Activated CD4-positive, alpha-beta T cell treated with anti-CD3 and anti-CD28 coated beads, Interleukin-2, Interleukin-4, amounts not matched to agents 100 ng/mL and 50 ng/mL, durations not matched to agents 16 hours and 8 hours (primary cell): ENCODE measurements around the gene KLKB1.
A peak's percentile ranks its signal among the peaks of the same experiment; 100 is the strongest.
"Not testable (repeated sequence)": the region's sequence is repeated elsewhere in the genome, so short reads cannot be mapped to it uniquely, and the experiment has no call there.

ENCODE experiments used
- DNase-seq: peaks from one replicate; pipeline ENCODE4 v3.0.0-alpha.2; 2020; ENCODE audit warnings: low spot score

Gene KLKB1

DNA sequence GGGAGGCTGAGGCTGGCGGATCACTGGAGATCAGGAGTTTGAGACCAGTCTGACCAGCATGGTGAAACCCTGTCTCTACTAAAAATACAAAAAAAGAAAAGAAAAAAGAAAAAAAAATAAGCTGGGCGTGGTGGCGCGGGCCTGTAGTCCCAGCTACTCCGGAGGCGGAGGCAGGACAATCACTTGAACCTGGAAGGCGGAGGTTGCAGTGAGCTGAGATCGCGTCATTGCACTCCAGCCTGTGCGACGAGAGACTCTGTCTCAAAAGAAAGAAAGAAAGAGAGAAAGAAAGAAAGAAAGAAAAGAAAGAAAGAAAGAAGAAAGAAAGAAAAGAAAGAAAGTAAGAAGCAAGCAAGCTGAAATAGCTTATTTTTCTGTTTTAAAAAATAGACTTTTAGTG, 37.9 kb downstream of the KLKB1 start:
- not testable (repeated sequence) for DNase-seq

DNA sequence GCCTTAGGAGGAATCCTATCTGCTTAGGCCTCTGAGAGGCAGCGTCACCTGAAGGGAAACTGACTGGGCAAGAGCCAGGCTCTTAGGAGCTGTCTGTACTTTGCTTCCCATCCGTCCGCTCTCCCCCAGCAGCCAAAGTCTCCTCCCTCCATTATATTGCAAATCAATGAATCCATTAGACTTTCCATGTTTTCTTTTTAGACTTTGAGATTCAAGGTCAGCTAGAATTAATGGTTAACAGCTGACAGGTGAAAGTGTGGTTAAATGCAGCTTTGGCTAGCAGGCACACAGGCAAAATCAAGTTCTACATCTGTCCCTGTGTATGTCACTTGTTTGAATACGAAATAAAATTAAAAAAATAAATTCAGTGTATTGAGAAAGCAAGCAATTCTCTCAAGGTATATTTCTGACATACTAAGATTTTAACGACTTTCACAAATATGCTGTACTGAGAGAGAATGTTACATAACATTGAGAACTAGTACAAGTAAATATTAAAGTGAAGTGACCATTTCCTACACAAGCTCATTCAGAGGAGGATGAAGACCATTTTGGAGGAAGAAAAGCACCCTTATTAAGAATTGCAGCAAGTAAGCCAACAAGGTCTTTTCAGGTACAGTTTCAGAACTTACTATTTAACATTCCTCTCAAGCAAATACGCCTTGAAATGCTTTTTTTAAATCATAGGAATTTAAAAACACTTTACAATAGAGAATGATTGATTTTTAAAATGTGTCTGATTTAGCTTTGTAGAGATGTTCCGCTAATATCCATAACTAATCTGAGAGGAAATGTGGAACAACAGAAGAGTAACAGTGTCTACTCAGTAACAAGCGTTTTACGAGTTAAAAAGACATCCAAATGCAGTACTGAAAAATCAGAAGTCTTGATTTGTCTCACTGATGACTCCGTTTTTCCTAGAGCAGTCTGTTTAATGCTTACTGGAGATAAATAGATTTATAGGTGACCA, 38.7 kb downstream of the KLKB1 start, which contains the start of gene F11:
Gene F11 (plus strand): TSS at position 507 of the 970 bp plus-strand sequence. CDS start 948 bp downstream, outside the sequence.
- no peak for DNase-seq

DNA sequence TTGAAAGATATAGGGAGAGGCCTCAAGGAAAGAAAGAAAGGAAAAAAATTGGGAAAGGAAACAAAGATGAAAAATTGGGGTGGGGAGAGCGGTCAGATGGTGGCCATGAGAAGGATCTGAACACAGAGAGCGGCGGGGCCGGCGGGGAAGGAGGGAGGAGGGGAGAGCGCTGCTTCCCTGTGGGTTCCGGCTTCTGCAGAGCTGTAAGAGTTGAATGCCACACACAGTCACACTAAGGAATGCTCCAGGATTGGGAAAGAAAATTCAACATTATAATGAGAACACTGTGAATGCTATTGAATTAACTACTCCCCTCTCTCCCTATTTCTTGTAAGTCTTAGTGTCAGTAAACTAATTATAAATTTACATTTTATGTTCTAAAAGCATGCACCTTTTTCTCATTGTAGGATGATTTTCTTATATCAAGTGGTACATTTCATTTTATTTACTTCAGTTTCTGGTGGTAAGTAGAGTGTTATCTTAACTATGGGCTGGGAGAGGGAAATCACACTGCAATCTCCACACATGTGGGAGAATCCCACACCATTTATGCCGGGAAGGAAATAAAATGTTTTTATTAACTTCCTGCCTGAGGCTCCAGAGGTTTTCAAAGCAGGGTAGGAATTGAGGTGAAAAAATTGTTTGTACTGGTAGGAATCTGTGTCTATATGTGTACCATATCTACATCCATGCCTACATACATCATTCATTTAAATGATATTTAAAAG, 39.6 kb downstream of the KLKB1 start:
- DNase-seq, result no peak

DNA sequence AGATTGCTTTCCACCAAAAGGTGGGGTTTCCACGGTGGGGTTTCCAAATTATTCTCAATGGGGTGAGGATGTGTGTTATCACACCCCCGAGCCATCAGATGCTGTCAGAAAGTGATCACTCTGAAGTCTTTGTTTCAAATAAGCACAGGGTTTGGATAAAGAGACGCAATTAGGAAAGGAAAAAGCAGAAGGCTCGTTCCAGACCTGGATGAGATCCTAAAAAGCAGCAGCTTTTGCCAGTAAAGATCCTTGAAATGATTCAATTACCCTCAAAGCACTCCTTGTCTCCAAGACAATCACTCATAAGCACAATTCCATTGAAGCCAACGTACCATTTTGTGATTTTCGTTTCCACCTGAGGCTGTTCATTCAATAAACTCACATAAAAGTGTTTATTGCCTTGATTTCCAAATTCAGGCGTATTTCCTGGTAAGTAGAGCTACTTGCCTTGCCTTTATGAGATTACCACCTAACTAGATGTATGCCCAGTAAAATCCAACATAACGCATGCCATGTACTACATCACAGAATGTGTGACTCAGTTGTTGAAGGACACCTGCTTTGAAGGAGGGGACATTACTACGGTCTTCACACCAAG, 43.9 kb downstream of the KLKB1 start:
- DNase-seq, result no peak

DNA sequence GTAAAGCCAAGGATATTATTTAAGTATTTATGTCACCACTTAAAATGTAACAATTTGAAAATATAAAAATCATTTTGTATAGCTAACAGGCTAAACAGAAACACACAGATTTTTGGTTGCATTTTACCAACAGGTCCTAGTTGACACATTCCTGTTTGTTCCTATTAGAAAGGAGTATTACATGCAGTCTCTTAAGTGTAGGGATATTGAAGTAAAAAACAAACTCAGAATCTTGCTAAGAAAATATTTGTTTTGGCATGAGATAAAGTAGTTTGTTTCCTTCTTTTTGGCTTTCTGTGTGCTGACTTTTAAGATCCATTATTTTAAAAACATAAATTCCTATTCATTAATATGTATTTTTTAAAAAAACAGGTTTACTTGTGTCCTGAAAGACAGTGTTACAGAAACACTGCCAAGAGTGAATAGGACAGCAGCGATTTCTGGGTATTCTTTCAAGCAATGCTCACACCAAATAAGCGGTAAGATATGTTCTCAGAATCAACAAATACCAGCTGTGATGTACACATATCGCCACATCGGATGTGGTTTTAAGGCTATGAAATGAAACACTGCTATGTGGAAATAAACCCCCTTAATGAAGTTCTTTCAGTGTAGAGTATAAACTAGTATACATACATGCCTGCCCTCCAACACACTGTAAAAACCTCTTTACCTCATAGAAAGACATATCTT, 45.5 kb downstream of the KLKB1 start:
- no peak for DNase-seq

DNA sequence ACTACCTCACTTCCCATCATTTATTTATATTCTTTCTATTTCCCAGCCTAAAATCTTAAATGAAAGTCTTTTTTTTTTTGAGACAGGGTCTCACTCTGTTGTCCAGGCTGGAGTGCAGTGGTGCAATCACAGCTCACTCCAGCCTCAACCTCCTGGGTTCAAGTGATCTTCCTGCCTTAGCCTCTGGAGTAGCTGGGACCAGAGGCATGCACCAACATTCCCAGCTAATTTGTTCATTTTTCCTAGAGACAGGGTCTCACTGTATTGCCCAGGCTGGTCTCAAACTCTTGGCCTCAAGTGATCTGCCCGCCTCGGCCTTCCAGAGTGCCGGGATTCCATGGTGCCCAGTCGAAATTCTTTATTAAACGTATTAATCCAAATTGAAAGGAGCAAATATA, 46.1 kb downstream of the KLKB1 start:
- not testable (repeated sequence) for DNase-seq

DNA sequence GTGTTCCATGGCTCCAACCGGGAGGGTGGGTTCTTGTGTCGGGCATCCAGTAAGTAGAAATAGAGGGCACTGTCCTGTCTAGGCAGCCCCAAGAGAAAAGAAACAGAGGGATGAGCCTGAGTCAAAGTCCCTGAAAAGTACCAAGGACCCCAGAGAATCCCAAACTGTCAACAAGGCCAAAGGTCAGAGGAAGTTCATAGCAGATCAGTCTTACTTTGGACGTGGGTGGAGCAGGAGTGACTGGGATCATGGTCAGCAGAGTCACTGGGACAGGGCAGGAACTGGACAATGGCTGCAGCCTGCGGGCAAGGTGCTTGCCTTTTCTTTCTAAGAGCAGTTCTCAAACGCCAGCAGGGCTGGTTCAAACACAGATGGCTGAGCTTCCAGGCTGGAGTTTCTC, 56.0 kb downstream of the KLKB1 start:
- no peak for DNase-seq

DNA sequence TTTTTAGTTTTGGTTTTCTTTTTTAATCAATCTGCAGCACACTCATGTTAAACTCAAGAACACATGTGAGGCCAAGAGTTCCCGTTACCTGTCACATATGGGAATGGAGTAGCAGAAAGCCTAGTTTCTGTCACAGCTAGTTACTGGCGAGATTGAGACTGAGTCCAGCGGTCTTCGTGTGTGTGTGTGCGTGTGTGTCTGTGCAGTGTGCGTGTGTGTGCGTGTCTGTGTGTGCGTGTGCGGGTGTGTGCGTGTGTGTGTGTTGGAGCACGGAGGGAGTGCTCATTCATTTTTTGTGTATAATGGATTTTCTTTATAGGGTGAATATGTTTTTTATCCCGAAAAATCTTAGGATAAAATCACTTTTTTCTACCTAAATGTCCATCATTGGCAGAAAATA, 57.8 kb downstream of the KLKB1 start:
- DNase-seq, result no peak

DNA sequence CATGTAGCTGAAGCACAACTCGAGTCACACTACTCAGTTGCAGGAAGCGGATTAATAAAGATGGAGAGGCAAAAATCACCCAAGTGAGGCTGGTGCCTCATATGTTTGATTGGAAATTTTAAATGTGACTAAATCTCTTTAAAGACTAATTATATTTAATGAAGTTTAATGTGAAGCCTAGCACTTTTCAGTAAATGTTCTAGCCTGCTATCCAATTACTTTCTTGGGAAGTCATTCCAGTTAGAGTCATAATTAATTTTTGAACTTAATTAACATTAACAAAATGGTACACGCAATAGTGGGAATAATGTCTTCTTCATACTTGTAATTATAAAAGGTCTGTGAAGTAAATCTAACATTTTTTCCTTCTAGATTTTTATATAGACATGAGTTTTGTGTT, 59.3 kb downstream of the KLKB1 start:
- no peak for DNase-seq

DNA sequence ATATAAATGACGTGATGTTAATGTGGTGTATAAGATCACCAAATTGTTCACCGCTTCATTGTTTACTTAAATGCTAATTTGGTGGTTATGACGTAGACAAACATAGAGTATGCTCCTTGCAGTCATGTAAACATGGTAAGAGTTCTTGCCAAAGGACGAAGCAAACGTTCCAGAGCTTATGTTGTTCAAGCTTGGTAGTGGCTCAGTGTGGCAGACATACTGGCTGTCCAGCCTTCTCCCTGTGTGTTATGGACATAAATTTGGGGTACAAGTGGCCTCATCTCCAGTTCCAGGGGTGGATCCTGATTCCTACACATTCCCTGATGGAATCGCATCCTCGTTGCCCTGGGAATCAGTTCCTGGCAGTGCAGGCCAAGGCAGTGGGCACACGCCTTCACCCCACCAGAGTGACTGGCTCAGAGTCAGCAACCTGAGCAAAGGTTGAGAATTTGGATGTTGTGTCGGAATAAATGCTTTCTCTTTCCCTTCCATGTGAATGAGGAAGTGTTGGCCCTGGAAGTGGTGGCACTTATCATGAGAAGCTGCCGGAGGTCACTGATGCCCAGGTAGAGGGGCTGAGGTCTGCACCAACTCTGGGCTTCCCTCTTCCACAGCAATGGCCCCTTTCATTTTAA, 64.1 kb downstream of the KLKB1 start:
- DNase-seq, result no peak

DNA sequence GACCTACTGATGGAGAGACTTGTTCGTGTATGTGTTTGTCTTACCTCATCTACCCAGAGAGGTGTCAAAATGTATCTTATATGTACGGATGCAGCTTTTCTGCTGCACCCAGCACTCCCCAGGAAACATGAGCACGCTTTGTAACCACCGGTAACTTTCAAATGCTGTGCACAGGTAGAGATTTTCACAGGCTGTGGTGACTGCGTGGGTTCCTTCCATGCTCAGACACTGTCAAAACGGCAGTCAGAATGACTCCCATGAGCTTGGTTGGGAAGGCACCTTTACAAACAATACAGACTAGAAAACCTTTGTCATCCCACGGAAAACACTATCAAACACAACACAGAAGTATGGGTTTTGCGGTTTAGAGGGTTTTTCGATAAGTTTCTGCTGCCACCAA, 66.9 kb downstream of the KLKB1 start:
- DNase-seq, result peak; percentile 2

DNA sequence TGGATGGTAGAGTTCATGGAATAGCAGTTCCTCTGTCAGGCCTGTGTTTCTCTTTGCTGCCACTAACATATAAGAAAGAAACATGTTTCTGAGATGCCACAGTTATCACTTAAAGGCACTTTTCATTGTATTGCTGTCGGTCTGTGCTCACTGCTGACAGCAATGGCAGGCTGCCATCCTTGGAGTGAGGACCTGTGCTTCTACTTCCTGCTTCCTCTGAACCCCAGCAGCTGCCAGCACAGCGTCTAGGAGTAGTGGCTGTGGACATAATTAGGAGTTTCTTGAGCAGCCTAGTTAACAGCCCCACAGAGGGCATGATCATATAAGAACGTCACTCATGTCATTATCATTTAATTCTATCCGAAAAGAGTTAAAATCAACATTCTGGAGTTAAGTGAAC, 69.2 kb downstream of the KLKB1 start:
- no peak for DNase-seq

DNA sequence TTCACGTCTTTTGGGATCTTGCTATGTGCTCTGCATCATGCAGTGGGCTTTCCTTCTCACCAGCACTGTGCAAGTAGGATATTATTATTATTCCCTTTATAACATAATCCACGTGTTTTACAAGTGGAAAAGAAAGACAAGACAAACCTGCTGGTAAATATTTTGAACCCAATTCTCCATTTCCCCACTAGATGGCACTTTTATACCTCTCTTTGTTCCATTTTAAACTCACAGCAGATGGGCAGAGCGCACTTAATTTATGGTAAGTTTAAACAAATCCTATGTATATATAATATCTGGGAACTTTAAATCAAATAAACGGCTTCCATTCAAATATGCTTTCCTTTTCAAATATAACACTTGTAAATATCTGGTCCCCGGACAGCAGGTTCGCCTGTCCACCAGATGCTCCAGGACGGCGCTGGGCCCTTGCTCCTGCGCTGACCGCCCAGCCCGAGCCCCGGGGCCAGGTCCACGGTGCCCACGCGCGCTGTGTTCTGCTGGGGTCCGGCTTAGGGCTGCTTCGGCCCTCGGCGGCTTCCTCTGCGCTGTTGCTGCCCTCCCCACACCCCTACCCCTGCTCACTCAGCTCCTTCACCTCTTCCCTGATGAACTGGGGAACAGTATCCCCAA, 69.8 kb downstream of the KLKB1 start:
- peak; percentile 38 for DNase-seq

DNA sequence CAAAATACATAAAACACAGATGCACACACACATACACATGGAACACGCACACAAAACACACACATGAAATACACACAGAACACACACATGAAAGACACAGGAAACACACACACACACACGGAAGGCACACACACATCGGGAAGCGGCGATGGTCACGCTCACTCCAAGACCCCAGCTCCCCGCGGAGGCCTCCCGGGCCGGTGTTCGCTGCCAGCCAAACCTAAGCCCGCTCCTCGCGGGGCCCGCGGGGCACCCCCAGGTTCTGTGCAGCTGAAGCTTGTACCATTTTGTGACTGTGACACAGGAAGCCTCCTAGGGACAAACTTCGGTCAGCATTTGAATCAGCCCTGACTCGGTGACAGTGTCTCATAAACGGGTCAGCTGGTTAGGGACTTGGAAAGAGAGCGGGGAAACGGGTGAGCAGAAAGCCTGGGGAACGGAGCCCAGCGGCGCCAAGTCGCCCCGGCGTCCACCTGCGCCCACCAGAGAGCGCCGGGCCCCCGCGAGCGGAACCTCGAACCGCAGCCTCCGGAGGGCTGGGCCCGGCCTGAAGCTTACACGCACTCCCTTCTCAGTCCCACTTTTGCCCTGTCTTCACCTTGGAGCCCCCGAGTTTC, 70.8 kb downstream of the KLKB1 start:
- DNase-seq, result no peak

DNA sequence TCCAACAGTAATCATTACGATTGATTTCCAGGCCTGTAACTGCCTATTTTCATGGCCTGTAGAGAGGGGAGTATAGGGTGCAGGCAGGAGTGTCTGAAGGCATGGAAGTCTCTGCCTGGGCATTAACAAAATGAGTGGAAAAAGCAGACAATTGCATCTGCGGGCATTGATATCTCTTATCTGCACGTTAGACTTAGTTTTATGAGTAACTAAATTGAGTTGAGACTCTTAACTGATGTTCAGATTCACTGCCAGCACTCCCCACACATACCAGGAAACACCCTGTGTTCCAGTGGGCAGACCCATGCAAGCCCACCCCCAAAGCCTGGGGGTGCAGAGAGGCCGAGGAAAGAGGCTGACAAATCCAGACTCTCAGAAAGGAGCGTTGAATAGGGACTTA, 72.0 kb downstream of the KLKB1 start:
- no peak for DNase-seq

DNA sequence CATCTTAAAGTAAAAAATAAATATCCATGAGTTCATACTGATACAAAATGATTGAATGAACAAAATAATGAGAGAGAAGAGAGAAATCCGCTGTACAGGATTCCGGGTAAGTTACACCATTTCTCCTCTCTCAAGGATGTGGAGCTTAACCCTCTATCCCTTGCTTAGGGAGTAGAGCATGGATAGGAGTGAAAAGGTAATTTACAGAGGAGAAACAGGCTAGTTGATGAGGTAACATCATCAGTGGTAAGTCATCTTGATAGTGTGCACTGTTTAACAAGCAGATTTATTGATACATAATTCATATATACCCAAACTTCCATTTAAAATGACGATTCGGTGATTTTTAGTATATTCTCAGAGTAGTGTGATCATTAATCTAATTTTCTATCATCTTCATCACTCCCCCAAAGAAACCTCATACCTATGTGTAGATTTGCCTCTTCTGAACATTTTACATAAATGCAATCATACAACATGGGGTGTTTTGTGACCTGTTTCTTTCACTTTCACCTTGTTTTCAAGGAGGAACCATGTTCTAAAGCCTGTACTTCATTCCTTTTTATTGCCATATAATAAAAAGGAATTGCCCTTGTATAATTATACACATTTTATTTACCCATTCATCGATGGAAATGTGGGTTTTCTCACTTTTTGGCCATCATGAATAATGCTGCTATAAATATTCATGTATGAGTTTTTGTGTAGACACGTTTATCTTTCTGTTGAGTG, 73.5 kb downstream of the KLKB1 start:
- DNase-seq, result no peak

DNA sequence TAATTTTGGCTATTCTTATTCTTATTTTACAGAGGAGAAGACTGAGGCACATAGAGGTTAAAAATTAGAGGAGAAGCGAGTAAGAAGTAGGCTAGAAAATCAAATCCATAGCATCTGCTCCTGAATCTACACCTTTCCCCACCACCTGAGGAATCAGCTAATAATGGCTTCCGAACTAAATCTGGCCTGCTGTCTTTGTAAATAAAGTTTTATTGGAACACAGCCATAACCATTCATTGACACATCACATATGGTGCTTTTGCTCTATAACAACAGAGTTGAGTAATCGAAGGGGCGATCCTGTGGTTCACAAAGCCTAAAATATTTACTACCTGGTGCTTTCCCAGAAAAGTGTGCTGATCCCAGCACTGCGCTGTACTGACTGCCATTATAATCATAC, 76.9 kb downstream of the KLKB1 start:
- DNase-seq, result no peak

DNA sequence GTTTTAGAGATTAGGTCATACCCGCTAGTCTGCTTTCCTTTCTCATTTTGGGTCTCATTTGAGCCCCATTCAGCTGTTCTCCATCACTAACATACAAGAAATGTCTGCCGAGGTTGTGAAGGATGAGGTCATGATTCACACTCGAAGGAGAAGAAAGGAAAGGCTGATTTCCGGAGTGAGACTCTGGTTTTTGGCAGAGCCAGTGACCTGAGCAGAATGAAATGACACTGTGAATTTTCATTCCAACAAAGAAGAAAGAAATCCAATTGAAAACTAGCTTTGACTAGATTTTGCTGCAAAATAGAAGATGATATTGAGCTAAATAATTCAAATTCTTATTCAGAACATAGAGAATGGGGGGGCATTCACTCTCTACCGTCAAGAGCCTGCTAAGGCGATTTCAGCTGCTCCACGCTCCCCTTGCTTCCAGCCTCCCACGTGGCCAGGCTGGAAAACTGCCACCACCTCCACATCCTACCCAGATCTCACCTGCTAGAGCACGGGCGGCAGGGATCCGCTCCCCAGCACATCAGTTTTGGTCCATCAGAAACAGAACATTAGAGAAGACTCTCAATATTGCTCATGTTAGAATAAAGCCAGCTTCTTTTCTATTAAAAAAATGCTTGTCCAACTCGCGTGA, 77.7 kb downstream of the KLKB1 start:
- no peak for DNase-seq

DNA sequence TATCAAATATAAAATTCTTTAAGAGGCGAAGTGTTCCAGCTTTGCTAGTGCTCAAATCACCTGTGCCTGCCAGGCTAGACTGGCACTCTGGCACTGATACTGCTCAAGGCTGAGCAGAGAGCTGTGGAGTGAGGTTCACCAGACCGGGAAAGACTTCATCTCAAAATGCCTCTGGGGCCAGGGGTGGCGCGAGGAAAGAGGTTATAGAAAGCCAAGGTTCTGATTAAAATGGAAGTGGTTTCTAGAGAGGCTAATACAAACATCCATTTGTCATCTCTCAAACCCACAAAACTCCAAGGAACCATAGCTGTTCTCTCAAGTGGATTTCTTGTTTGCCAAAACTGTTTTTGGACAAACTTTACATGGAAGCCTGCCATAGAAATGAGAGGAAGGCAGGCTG, 80.2 kb downstream of the KLKB1 start:
- DNase-seq, result no peak

DNA sequence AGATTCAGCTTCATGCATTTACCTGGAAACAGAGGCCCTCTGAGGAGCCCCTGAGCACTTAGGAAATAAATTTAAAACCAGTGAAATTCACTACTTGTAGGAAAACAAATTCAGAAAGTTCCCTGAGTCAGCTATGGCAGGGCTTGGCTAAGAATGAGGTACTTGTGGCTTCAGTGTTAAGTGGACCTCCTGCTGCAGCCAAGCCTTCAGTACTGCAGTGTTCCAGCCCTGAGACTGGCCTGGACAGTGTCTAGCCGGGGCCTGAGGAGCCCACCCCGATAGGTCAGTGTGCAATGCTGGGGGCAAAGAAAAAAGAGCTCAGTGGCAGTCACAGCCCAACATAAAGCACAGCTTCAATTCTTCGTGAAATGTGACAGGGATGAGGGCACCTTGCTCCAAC, 80.6 kb downstream of the KLKB1 start:
- DNase-seq, result no peak
